DND-41 (cell line): ENCODE measurements around the gene TINAGL1.

Source experiments
- CTCF ChIP-seq: IDR thresholded peaks from 2 replicates; pipeline ENCODE4 v1.5.1; 2012; ENCODE audit warnings: borderline replicate concordance, low read length, moderate library complexity, mild to moderate bottlenecking; ENCODE audit not compliant: poor library complexity, severe bottlenecking; ENCODE audit errors: extremely low read depth
- EZH2 ChIP-seq: IDR thresholded peaks from 3 replicates; pipeline ENCODE4 v1.6.1; 2012; ENCODE audit warnings: borderline replicate concordance, low read depth, mild to moderate bottlenecking, moderate library complexity, low read length, inconsistent platforms; ENCODE audit not compliant: severe bottlenecking

GRCh38 chr1:31621498-31621820, 45.1 kb downstream of the TINAGL1 start:
- no peak for TF ChIP-seq CTCF
- no peak for TF ChIP-seq EZH2
